ENCODE data around the gene GPR37L1. TPM values are rescaled to one million over a fixed set of nuclear protein-coding genes. Genes with fewer than 3 reads are reported as not detected.

GPR37L1 gene, protein sequence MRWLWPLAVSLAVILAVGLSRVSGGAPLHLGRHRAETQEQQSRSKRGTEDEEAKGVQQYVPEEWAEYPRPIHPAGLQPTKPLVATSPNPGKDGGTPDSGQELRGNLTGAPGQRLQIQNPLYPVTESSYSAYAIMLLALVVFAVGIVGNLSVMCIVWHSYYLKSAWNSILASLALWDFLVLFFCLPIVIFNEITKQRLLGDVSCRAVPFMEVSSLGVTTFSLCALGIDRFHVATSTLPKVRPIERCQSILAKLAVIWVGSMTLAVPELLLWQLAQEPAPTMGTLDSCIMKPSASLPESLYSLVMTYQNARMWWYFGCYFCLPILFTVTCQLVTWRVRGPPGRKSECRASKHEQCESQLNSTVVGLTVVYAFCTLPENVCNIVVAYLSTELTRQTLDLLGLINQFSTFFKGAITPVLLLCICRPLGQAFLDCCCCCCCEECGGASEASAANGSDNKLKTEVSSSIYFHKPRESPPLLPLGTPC
- total RNA-seq: not detected
- total RNA-seq (2013): not detected
- 0 to 0.06 (median 0) reads per million in 29 experiments for total RNA-seq

DNA sequence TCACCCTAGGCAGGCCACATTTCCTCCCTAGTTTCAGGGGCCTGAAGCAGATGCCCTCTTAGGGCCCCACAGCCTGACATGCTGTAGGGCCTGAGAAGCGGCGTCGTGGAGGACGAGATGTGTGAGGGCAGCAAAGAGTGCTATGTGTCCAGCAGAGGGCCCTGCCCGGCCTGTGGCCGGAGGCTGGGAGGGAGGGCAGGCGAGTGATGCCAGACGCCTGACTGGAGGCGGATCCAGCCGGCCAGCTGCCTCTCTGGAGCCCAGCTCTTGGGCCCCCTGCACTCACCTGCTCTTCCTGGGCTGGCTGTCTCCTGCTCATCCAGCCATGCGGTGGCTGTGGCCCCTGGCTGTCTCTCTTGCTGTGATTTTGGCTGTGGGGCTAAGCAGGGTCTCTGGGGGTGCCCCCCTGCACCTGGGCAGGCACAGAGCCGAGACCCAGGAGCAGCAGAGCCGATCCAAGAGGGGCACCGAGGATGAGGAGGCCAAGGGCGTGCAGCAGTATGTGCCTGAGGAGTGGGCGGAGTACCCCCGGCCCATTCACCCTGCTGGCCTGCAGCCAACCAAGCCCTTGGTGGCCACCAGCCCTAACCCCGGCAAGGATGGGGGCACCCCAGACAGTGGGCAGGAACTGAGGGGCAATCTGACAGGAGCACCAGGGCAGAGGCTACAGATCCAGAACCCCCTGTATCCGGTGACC, at the start of gene GPR37L1:
TSS of gene GPR37L1 (plus strand) at position 279 of the 697 bp plus-strand sequence. CDS start at position 326, 47 bp downstream.
- ATAC-seq (replicated peaks in 1 of 4): no peak
- no peaks in the 10 kb centered on the region for H3K9me3 ChIP-seq
- Mint-ChIP-seq H3K36me3 (no peaks in the 10 kb centered on the region), H3K27me3 (peaks cover 12 to 21% of the 10 kb centered on the region in 2 donors), H3K4me3 (no peak within 1 kb of the TSS), H3K9me3 (no peaks in the 10 kb centered on the region), H3K4me1 (peaks cover 0 to 2% (median 0%) of the 10 kb centered on the region in 3 donors), H3K27ac (no peak within 1 kb of the TSS)
- ChIA-PET CTCF (no interaction called here), POLR2A (no interaction called here)
- H3K36me3 ChIP-seq (ENCODE audit: control insufficient read depth in 2 of 2, extremely low read depth in 1 of 2, insufficient read depth in 1 of 2, low read length in 1 of 2): no peaks in the 10 kb centered on the region
- H3K27ac ChIP-seq (ENCODE audit: low read length): no peak within 1 kb of the TSS
- H3K4me1 ChIP-seq (ENCODE audit: control insufficient read depth in 1 of 2, extremely low read depth in 1 of 2, insufficient read depth in 2 of 2, low read length in 2 of 2): no peaks in the 10 kb centered on the region
- WGBS (ENCODE audit: insufficient coverage): 82% methylated on average over 17 of the region's 19 CpGs
- no peak for DNase-seq
- no peak within 1 kb of the TSS for H3K4me3 ChIP-seq (ENCODE audit: control insufficient read depth in 1 of 2, extremely low read depth in 1 of 2, low read length in 1 of 2)
- peaks cover 0 to 31% of the 10 kb centered on the region in 2 experiments for H3K27me3 ChIP-seq (replicated peaks in 1 of 2; ENCODE audit: control insufficient read depth in 2 of 2, extremely low read depth in 1 of 2, insufficient read depth in 2 of 2, low read length in 1 of 2)

DNA sequence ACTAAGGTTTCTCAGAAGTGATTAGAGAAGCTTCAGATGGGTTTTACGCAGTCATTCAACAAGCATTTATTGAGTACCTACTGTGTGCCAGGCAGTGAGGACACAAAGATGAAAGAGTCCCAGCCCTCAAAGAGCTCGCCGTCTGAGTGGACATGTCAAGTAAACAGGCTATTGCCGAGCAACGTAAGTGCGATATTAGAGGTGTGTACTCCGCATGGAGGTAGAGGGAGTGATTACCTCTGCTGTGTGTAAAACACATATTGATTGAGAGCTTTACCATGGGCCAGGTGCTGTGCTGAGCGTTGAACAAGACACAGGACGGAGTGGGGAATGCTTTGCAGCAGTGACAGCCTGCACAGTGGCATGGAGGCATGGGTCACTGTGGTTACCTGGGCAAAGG, 49.5 kb upstream of the GPR37L1 start:
- Histone ChIP-seq H3K27me3 (replicated peaks in 1 of 2; ENCODE audit: control insufficient read depth in 2 of 2, extremely low read depth in 1 of 2, insufficient read depth in 2 of 2, low read length in 1 of 2) (no peaks in the 10 kb centered on the region), H3K27ac (ENCODE audit: low read length) (no peak overlapping the region), H3K36me3 (ENCODE audit: control insufficient read depth in 2 of 2, extremely low read depth in 1 of 2, insufficient read depth in 1 of 2, low read length in 1 of 2) (no peaks in the 10 kb centered on the region), H3K4me1 (ENCODE audit: control insufficient read depth in 1 of 2, extremely low read depth in 1 of 2, insufficient read depth in 2 of 2, low read length in 2 of 2) (no peaks in the 10 kb centered on the region), H3K9me3 (no peaks in the 10 kb centered on the region), H3K4me3 (ENCODE audit: control insufficient read depth in 1 of 2, extremely low read depth in 1 of 2, low read length in 1 of 2) (no peak overlapping the region)
- POLR2A ChIA-PET: no interaction called here
- WGBS (ENCODE audit: insufficient coverage): 95% methylated on average over 9 of the region's 9 CpGs
- CTCF ChIA-PET: interaction anchor here in 1 of 2 donors (0.7 kb wide), 1 partner anchor 62 kb away, joined by 3 read pairs; no protein-coding TSS in a partner anchor
- no peak for ATAC-seq (replicated peaks in 1 of 4)
- Mint-ChIP-seq H3K27me3 (no peaks in the 10 kb centered on the region), H3K9me3 (no peaks in the 10 kb centered on the region), H3K4me1 (no peaks in the 10 kb centered on the region), H3K4me3 (no peak overlapping the region), H3K36me3 (no peaks in the 10 kb centered on the region), H3K27ac (no peak overlapping the region)
- DNase-seq: no peak

GRCh38 chr1:202074985-202075384, 47.7 kb upstream of the GPR37L1 start:
- H3K4me3 Mint-ChIP-seq: no peak overlapping the region
- DNase-seq (no peak), ATAC-seq (replicated peaks in 1 of 4) (no peak)
- no peak overlapping the region for H3K4me3 ChIP-seq (ENCODE audit: control insufficient read depth in 1 of 2, extremely low read depth in 1 of 2, low read length in 1 of 2)
- no peaks in the 10 kb centered on the region for H3K36me3 ChIP-seq (ENCODE audit: control insufficient read depth in 2 of 2, extremely low read depth in 1 of 2, insufficient read depth in 1 of 2, low read length in 1 of 2)
- H3K4me1 ChIP-seq (ENCODE audit: control insufficient read depth in 1 of 2, extremely low read depth in 1 of 2, insufficient read depth in 2 of 2, low read length in 2 of 2): no peaks in the 10 kb centered on the region
- no peaks in the 10 kb centered on the region for H3K9me3 Mint-ChIP-seq
- no peaks in the 10 kb centered on the region for H3K27me3 Mint-ChIP-seq
- no peaks in the 10 kb centered on the region for H3K9me3 ChIP-seq
- ChIA-PET POLR2A (interaction anchor here in 1 of 2 donors (0.6 kb wide), 1 partner anchor 50 kb away, joined by 3 read pairs; no protein-coding TSS in a partner anchor), CTCF (interaction anchor here in 1 of 2 donors (0.6 kb wide), 1 partner anchor 1103 kb away, joined by 3 read pairs; no protein-coding TSS in a partner anchor)
- H3K27ac ChIP-seq (ENCODE audit: low read length): no peak overlapping the region
- H3K27me3 ChIP-seq (replicated peaks in 1 of 2; ENCODE audit: control insufficient read depth in 2 of 2, extremely low read depth in 1 of 2, insufficient read depth in 2 of 2, low read length in 1 of 2): no peaks in the 10 kb centered on the region
- H3K27ac Mint-ChIP-seq: no peak overlapping the region
- H3K4me1 Mint-ChIP-seq: no peaks in the 10 kb centered on the region
- H3K36me3 Mint-ChIP-seq: no peaks in the 10 kb centered on the region
- WGBS (ENCODE audit: insufficient coverage): 100% methylated on average over 1 of the region's 1 CpG

DNA sequence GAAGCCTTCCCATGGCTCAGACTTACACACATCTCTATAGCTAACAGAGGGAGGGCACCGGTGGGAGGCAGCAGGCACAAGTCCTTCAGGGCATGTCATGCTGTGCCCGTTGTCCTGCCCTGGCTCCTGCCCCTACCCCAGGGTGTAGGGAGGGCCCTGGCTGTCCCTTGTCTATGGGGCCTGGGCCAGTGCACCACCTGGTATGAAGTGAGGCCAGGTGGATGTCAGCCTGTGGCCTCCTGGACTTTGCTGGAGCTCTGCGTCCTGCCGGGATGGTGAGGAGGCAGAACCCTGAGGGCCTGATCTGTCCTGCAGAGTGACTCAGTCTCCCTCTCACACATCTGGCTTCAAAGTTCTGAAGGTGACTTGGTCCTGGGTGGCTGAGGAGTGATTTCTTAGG, 47.3 kb upstream of the GPR37L1 start:
- no peak for DNase-seq
- Histone ChIP-seq H3K4me1 (ENCODE audit: control insufficient read depth in 1 of 2, extremely low read depth in 1 of 2, insufficient read depth in 2 of 2, low read length in 2 of 2) (no peaks in the 10 kb centered on the region), H3K4me3 (ENCODE audit: control insufficient read depth in 1 of 2, extremely low read depth in 1 of 2, low read length in 1 of 2) (no peak overlapping the region), H3K9me3 (no peaks in the 10 kb centered on the region), H3K27me3 (replicated peaks in 1 of 2; ENCODE audit: control insufficient read depth in 2 of 2, extremely low read depth in 1 of 2, insufficient read depth in 2 of 2, low read length in 1 of 2) (no peaks in the 10 kb centered on the region), H3K36me3 (ENCODE audit: control insufficient read depth in 2 of 2, extremely low read depth in 1 of 2, insufficient read depth in 1 of 2, low read length in 1 of 2) (no peaks in the 10 kb centered on the region), H3K27ac (ENCODE audit: low read length) (no peak overlapping the region)
- no peaks in the 10 kb centered on the region for H3K27me3 Mint-ChIP-seq
- ChIA-PET POLR2A (no interaction called here), CTCF (interaction anchor here in 1 of 2 donors (0.6 kb wide), 1 partner anchor 1103 kb away, joined by 3 read pairs; no protein-coding TSS in a partner anchor)
- ATAC-seq (replicated peaks in 1 of 4): no peak
- H3K9me3 Mint-ChIP-seq: no peaks in the 10 kb centered on the region
- no peak overlapping the region for H3K4me3 Mint-ChIP-seq
- WGBS (ENCODE audit: insufficient coverage): no CpG with 5 or more reads among the region's 4 CpGs
- H3K4me1 Mint-ChIP-seq: no peaks in the 10 kb centered on the region
- H3K36me3 Mint-ChIP-seq: no peaks in the 10 kb centered on the region
- no peak overlapping the region for H3K27ac Mint-ChIP-seq

- no peaks in the 10 kb centered on the region for H3K9me3 Mint-ChIP-seq
- DNase-seq (no peak), ATAC-seq (replicated peaks in 1 of 4) (no peak)
- ChIA-PET CTCF (no interaction called here), POLR2A (no interaction called here)
- H3K27me3 ChIP-seq (replicated peaks in 1 of 2; ENCODE audit: control insufficient read depth in 2 of 2, extremely low read depth in 1 of 2, insufficient read depth in 2 of 2, low read length in 1 of 2): no peaks in the 10 kb centered on the region
- no peak overlapping the region for H3K27ac ChIP-seq (ENCODE audit: low read length)
- no peaks in the 10 kb centered on the region for H3K36me3 ChIP-seq (ENCODE audit: control insufficient read depth in 2 of 2, extremely low read depth in 1 of 2, insufficient read depth in 1 of 2, low read length in 1 of 2)
- H3K4me3 ChIP-seq (ENCODE audit: control insufficient read depth in 1 of 2, extremely low read depth in 1 of 2, low read length in 1 of 2): no peak overlapping the region
- H3K27ac Mint-ChIP-seq: no peak overlapping the region
- H3K4me1 Mint-ChIP-seq: no peaks in the 10 kb centered on the region
- no peaks in the 10 kb centered on the region for H3K36me3 Mint-ChIP-seq
- H3K27me3 Mint-ChIP-seq: no peaks in the 10 kb centered on the region
- no peak overlapping the region for H3K4me3 Mint-ChIP-seq
- H3K9me3 ChIP-seq: no peaks in the 10 kb centered on the region
- WGBS (ENCODE audit: insufficient coverage): 92% methylated on average over 5 of the region's 6 CpGs
- H3K4me1 ChIP-seq (ENCODE audit: control insufficient read depth in 1 of 2, extremely low read depth in 1 of 2, insufficient read depth in 2 of 2, low read length in 2 of 2): no peaks in the 10 kb centered on the region
Measured at GRCh38 chr1:202076050-202076511, 46.6 kb upstream of the GPR37L1 start.

- CTCF ChIA-PET: no interaction called here
- WGBS (ENCODE audit: insufficient coverage): 100% methylated on average over 2 of the region's 3 CpGs
- no peak for DNase-seq
Measured at GRCh38 chr1:202078241-202078640, 44.5 kb upstream of the GPR37L1 start.

More at GRCh38 chr1:202078241-202078640, 44.5 kb upstream of the GPR37L1 start:
- no peaks in the 10 kb centered on the region for H3K27me3 ChIP-seq (replicated peaks in 1 of 2; ENCODE audit: control insufficient read depth in 2 of 2, extremely low read depth in 1 of 2, insufficient read depth in 2 of 2, low read length in 1 of 2)
- no peaks in the 10 kb centered on the region for H3K4me1 ChIP-seq (ENCODE audit: control insufficient read depth in 1 of 2, extremely low read depth in 1 of 2, insufficient read depth in 2 of 2, low read length in 2 of 2)
- POLR2A ChIA-PET: no interaction called here
- no peaks in the 10 kb centered on the region for H3K9me3 ChIP-seq
- H3K27me3 Mint-ChIP-seq: no peaks in the 10 kb centered on the region
- no peaks in the 10 kb centered on the region for H3K36me3 ChIP-seq (ENCODE audit: control insufficient read depth in 2 of 2, extremely low read depth in 1 of 2, insufficient read depth in 1 of 2, low read length in 1 of 2)
- no peaks in the 10 kb centered on the region for H3K4me1 Mint-ChIP-seq
- no peaks in the 10 kb centered on the region for H3K9me3 Mint-ChIP-seq
- H3K4me3 ChIP-seq (ENCODE audit: control insufficient read depth in 1 of 2, extremely low read depth in 1 of 2, low read length in 1 of 2): no peak overlapping the region
- no peak overlapping the region for H3K27ac Mint-ChIP-seq
- H3K36me3 Mint-ChIP-seq: no peaks in the 10 kb centered on the region
- H3K27ac ChIP-seq (ENCODE audit: low read length): no peak overlapping the region
- ATAC-seq (replicated peaks in 1 of 4): no peak
- H3K4me3 Mint-ChIP-seq: no peak overlapping the region
